ENCODE measurements around the gene R3HDM2. TPM values are rescaled to one million over a fixed set of nuclear protein-coding genes. Genes with fewer than 3 reads are reported as not detected.

Gene R3HDM2
- total RNA-seq, 4 donors from 2014 or later: 30.3 to 41.5 (median 35.1) TPM

GRCh38 chr12:57247041-57247440, 183.8 kb downstream of the R3HDM2 start:
- no peak overlapping the region for H3K27ac ChIP-seq (replicated peaks in 1 of 4)
- no peak for DNase-seq (ENCODE audit: extremely low spot score)
- no peak overlapping the region for H3K4me3 ChIP-seq
- no peaks in the 10 kb centered on the region for H3K9me3 ChIP-seq
- no peaks in the 10 kb centered on the region for H3K36me3 ChIP-seq
- no peak for TF ChIP-seq EP300 (IDR thresholded peaks at IDR 0.05)
- no peak for TF ChIP-seq POLR2AphosphoS5 (IDR thresholded peaks at IDR 0.05)
- no peak for TF ChIP-seq POLR2A (IDR thresholded peaks at IDR 0.05; ENCODE audit: low read depth)
- TF ChIP-seq CTCF (IDR thresholded peaks at IDR 0.05): no peak
- intact Hi-C loops (cut with DNase I): no loop called here
- 87% methylated on average over 1 of the region's 1 CpG for WGBS
- H3K27me3 ChIP-seq: peaks cover 4 to 60% (median 21%) of the 10 kb centered on the region in 4 donors
- peaks cover 19 to 24% (median 20%) of the 10 kb centered on the region in 4 donors for H3K4me1 ChIP-seq

- Histone ChIP-seq H3K4me1 (peaks cover 45 to 51% (median 48%) of the 10 kb centered on the region in 4 donors), H3K36me3 (no peaks in the 10 kb centered on the region), H3K27ac (replicated peaks in 1 of 4) (no peak overlapping the region), H3K4me3 (no peak overlapping the region), H3K9me3 (no peaks in the 10 kb centered on the region), H3K27me3 (peaks cover 10 to 83% (median 47%) of the 10 kb centered on the region in 4 donors)
- intact Hi-C loops (cut with DNase I): no loop called here
- no peak for DNase-seq (ENCODE audit: extremely low spot score)
- 67% methylated on average over 6 of the region's 6 CpGs for WGBS
- no peak for TF ChIP-seq EP300 (IDR thresholded peaks at IDR 0.05)
- TF ChIP-seq CTCF (IDR thresholded peaks at IDR 0.05): no peak
- no peak for TF ChIP-seq POLR2A (IDR thresholded peaks at IDR 0.05; ENCODE audit: low read depth)
- no peak for TF ChIP-seq POLR2AphosphoS5 (IDR thresholded peaks at IDR 0.05)
Measured at GRCh38 chr12:57244312-57244696, 186.5 kb downstream of the R3HDM2 start.

GRCh38 chr12:57243521-57244311, 187.1 kb downstream of the R3HDM2 start:
- intact Hi-C loops (cut with DNase I): loop anchor here (1.0 kb wide), 1 partner anchor 29 kb away; no protein-coding TSS in a partner anchor
- no peak for DNase-seq (ENCODE audit: extremely low spot score)
- TF ChIP-seq POLR2A (IDR thresholded peaks at IDR 0.05; ENCODE audit: low read depth): no peak
- TF ChIP-seq EP300 (IDR thresholded peaks at IDR 0.05): no peak
- no peak for TF ChIP-seq POLR2AphosphoS5 (IDR thresholded peaks at IDR 0.05)
- TF ChIP-seq CTCF (IDR thresholded peaks at IDR 0.05): peak; percentile 66 to 76 (median 75)
- peak overlapping the region; percentile 21 to 52 (median 40) for H3K4me3 ChIP-seq
- WGBS: 9% methylated on average over 33 of the region's 41 CpGs
- H3K4me1 ChIP-seq: peaks cover 48 to 57% (median 54%) of the 10 kb centered on the region in 4 donors
- H3K27ac ChIP-seq (replicated peaks in 1 of 4): no peak overlapping the region
- no peaks in the 10 kb centered on the region for H3K9me3 ChIP-seq
- peaks cover 10 to 83% (median 48%) of the 10 kb centered on the region in 4 donors for H3K27me3 ChIP-seq
- H3K36me3 ChIP-seq: no peaks in the 10 kb centered on the region

GRCh38 chr12:57242691-57243454, 188.0 kb downstream of the R3HDM2 start:
- intact Hi-C loops (cut with DNase I): loop anchor here (1.0 kb wide), 1 partner anchor 29 kb away; no protein-coding TSS in a partner anchor
- no peak overlapping the region for H3K27ac ChIP-seq (replicated peaks in 1 of 4)
- H3K27me3 ChIP-seq: peaks cover 10 to 87% (median 53%) of the 10 kb centered on the region in 4 donors
- peaks cover 57 to 65% (median 62%) of the 10 kb centered on the region in 4 donors for H3K4me1 ChIP-seq
- 10% methylated on average over 13 of the region's 45 CpGs for WGBS
- peak overlapping the region; percentile 21 to 52 (median 40) for H3K4me3 ChIP-seq
- no peaks in the 10 kb centered on the region for H3K9me3 ChIP-seq
- TF ChIP-seq EP300 (IDR thresholded peaks at IDR 0.05) (no peak), CTCF (IDR thresholded peaks at IDR 0.05) (peak; percentile 20 to 64 (median 50))
- DNase-seq (ENCODE audit: extremely low spot score): no peak
- H3K36me3 ChIP-seq: no peaks in the 10 kb centered on the region

Measured in esophagus muscularis mucosa (tissue), 4 donors.